IMR-90 (cell line): ENCODE results near the gene DIPK1A. TPM values are rescaled to one million over a fixed set of nuclear protein-coding genes. Genes with fewer than 3 reads are reported as not detected.

Experiments
- ATAC-seq: fragments of 200-7000 bp; cut with Tn5 transposase; 2 replicates; pipeline ENCODE4 v1.9.1; 2020; ENCODE audit warnings: low read depth, mild to moderate bottlenecking, moderate library complexity
- BruUV-seq: library from RNA; stranded (reverse); fragments of 400-500 nt; replicated peaks from 2 replicates; lab custom pipeline; 2021; lab: Mats Ljungman, UMichigan
- CTCF ChIA-PET: fragments of 300-600 bp; formaldehyde crosslinking; extraction: SDS; loops from one replicate; lab custom pipeline; 2021; ENCODE audit warnings: antibody characterized with exemption; lab: Yijun Ruan, JAX
- POLR2A ChIA-PET: fragments of 300-600 bp; sonication (Branson Sonifier 250); formaldehyde crosslinking; loops from one replicate; lab custom pipeline; 2022; ENCODE audit warnings: antibody characterized with exemption; ENCODE audit not compliant: unreplicated experiment; lab: Charles Lee
- DNase-seq: peaks from one replicate; pipeline ENCODE4 v3.0.0; 2013
- H2AFZ ChIP-seq: replicated peaks from 2 replicates; pipeline ENCODE3; 2013; ENCODE audit warnings: low read length, mild to moderate bottlenecking; ENCODE audit not compliant: poor library complexity
- H2AK5ac ChIP-seq: 2 replicates; pipeline ENCODE4 v1.6.1; 2013; ENCODE audit warnings: low read depth, low read length, inconsistent platforms
- H2AK9ac ChIP-seq: replicated peaks from 2 replicates; pipeline ENCODE3; 2013; ENCODE audit warnings: mild to moderate bottlenecking, low read depth, low read length, moderate library complexity; ENCODE audit not compliant: poor library complexity
- H2BK120ac ChIP-seq: 2 replicates; pipeline ENCODE4 v1.6.1; 2013; ENCODE audit warnings: low read depth, low read length, inconsistent platforms
- H2BK15ac ChIP-seq: 3 replicates; pipeline ENCODE4 v1.6.1; 2013; ENCODE audit warnings: low read depth, low read length, inconsistent platforms
- H2BK20ac ChIP-seq: 2 replicates; pipeline ENCODE4 v1.6.1; 2013; ENCODE audit warnings: low read depth, mild to moderate bottlenecking, inconsistent platforms, low read length, moderate library complexity
- H2BK5ac ChIP-seq: 2 replicates; pipeline ENCODE4 v1.6.1; 2013; ENCODE audit warnings: mild to moderate bottlenecking, low read depth, low read length, inconsistent platforms; ENCODE audit not compliant: poor library complexity, severe bottlenecking
- H3K14ac ChIP-seq: replicated peaks from 2 replicates; pipeline ENCODE4 v1.6.1; 2013; ENCODE audit warnings: low read depth, low read length, inconsistent platforms
- H3K18ac ChIP-seq: 2 replicates; pipeline ENCODE4 v1.6.1; 2013; ENCODE audit warnings: low read depth, low read length, control low read depth
- H3K23ac ChIP-seq: 2 replicates; pipeline ENCODE4 v1.6.1; 2013; ENCODE audit warnings: low read depth, low read length, inconsistent platforms
- H3K27ac ChIP-seq: 2 replicates; pipeline ENCODE4 v1.5.1; 2013; ENCODE audit warnings: mild to moderate bottlenecking, control low read depth, low read length; ENCODE audit not compliant: insufficient read depth
- H3K27me3 ChIP-seq: 2 replicates; pipeline ENCODE4 v1.6.1; 2013; ENCODE audit warnings: low read length; ENCODE audit not compliant: control insufficient read depth, insufficient read depth
- H3K36me3 ChIP-seq: 2 replicates; pipeline ENCODE4 v1.6.1; 2013; ENCODE audit warnings: low read length, mixed read lengths; ENCODE audit not compliant: control insufficient read depth, insufficient read depth
- H3K4ac ChIP-seq: 2 replicates; pipeline ENCODE4 v1.6.1; 2013; ENCODE audit warnings: low read depth, low read length, inconsistent platforms
- H3K4me1 ChIP-seq: 2 replicates; pipeline ENCODE4 v1.6.1; 2013; ENCODE audit warnings: low read length, mixed read lengths; ENCODE audit not compliant: control insufficient read depth, insufficient read depth
- H3K4me2 ChIP-seq: 2 replicates; pipeline ENCODE4 v1.6.1; 2013; ENCODE audit warnings: low read depth, mild to moderate bottlenecking, control low read depth, low read length, moderate library complexity
- H3K4me3 ChIP-seq: 2 replicates; pipeline ENCODE4 v1.5.1; 2013; ENCODE audit warnings: low read depth, mild to moderate bottlenecking, control low read depth, low read length, moderate library complexity; ENCODE audit not compliant: insufficient read depth
- H3K56ac ChIP-seq: 2 replicates; pipeline ENCODE4 v1.6.1; 2013; ENCODE audit warnings: low read length, inconsistent platforms; ENCODE audit not compliant: insufficient read depth; ENCODE audit errors: extremely low read depth
- H3K79me1 ChIP-seq, 2 experiments: 2 replicates each; pipeline ENCODE4 v1.6.1; 2013; ENCODE audit warnings: low read length in 2 of 2, inconsistent platforms in 1 of 2, low read depth in 1 of 2
- H3K9ac ChIP-seq: 2 replicates; pipeline ENCODE4 v1.6.1; 2013; ENCODE audit warnings: low read depth, low read length, control low read depth
- H3K9me1 ChIP-seq: 2 replicates; pipeline ENCODE4 v1.6.1; 2013; ENCODE audit warnings: low read length, inconsistent platforms; ENCODE audit not compliant: insufficient read depth
- H3K9me3 ChIP-seq: 2 replicates; pipeline ENCODE4 v1.6.1; 2013; ENCODE audit warnings: low read length; ENCODE audit not compliant: control insufficient read depth, insufficient read depth
- H4K20me1 ChIP-seq: 2 replicates; pipeline ENCODE4 v1.6.1; 2013; ENCODE audit warnings: low read length, inconsistent platforms; ENCODE audit not compliant: insufficient read depth
- H4K5ac ChIP-seq: 2 replicates; pipeline ENCODE4 v1.6.1; 2013; ENCODE audit warnings: mild to moderate bottlenecking, low read depth, low read length, control low read depth
- H4K8ac ChIP-seq, 2 experiments: 2 replicates each; pipeline ENCODE4 v1.6.1; 2013; ENCODE audit warnings: low read depth in 2 of 2, low read length in 2 of 2, control low read depth in 1 of 2, inconsistent platforms in 1 of 2
- H4K91ac ChIP-seq: 2 replicates; pipeline ENCODE4 v1.6.1; 2013; ENCODE audit warnings: low read depth, low read length, inconsistent platforms; ENCODE audit not compliant: insufficient read depth
- BHLHE40 ChIP-seq: fragments of 150-350 bp; IDR thresholded peaks from 2 replicates; pipeline ENCODE4 v1.6.1; 2016; ENCODE audit warnings: mild to moderate bottlenecking, low read depth, low read length
- CEBPB ChIP-seq: IDR thresholded peaks from 2 replicates; pipeline ENCODE4 v1.6.1; 2012; ENCODE audit warnings: low read depth, low read length, improper control_type of control experiment
- CHD1 ChIP-seq: IDR thresholded peaks from 2 replicates; pipeline ENCODE4 v1.6.1; 2012; ENCODE audit warnings: low read depth, low read length, improper control_type of control experiment
- CTCF ChIP-seq: conservative IDR thresholded peaks from 2 replicates; pipeline ENCODE4 v1.5.1; 2012; ENCODE audit warnings: mild to moderate bottlenecking, low read depth, low read length, improper control_type of control experiment
- FOS ChIP-seq: fragments of 150-350 bp; IDR thresholded peaks from 2 replicates; pipeline ENCODE4 v1.6.1; 2016; ENCODE audit warnings: low read depth, low read length
- MAFK ChIP-seq: IDR thresholded peaks from 2 replicates; pipeline ENCODE4 v1.6.1; 2012; ENCODE audit warnings: low read depth, low read length, improper control_type of control experiment
- MAZ ChIP-seq: IDR thresholded peaks from 2 replicates; pipeline ENCODE4 v1.6.1; 2012; ENCODE audit warnings: low read depth, mild to moderate bottlenecking, low read length, improper control_type of control experiment, moderate library complexity, borderline replicate concordance
- MXI1 ChIP-seq: IDR thresholded peaks from 2 replicates; pipeline ENCODE4 v1.6.1; 2012; ENCODE audit warnings: low read depth, mild to moderate bottlenecking, low read length, moderate library complexity, borderline replicate concordance
- NFE2L2 ChIP-seq: fragments of 150-350 bp; IDR thresholded peaks from 2 replicates; pipeline ENCODE4 v1.6.1; 2016; ENCODE audit warnings: low read depth, mild to moderate bottlenecking, low read length
- POLR2A ChIP-seq: IDR thresholded peaks from 2 replicates; pipeline ENCODE4 v1.6.1; 2012; ENCODE audit warnings: mild to moderate bottlenecking, low read depth, low read length
- RAD21 ChIP-seq: IDR thresholded peaks from 2 replicates; pipeline ENCODE4 v1.6.1; 2012; ENCODE audit warnings: low read length, improper control_type of control experiment
- RCOR1 ChIP-seq: IDR thresholded peaks from 2 replicates; pipeline ENCODE4 v1.6.1; 2012; ENCODE audit warnings: mild to moderate bottlenecking, low read length, improper control_type of control experiment; ENCODE audit not compliant: insufficient replicate concordance
- RFX5 ChIP-seq: IDR thresholded peaks from 2 replicates; pipeline ENCODE4 v1.8.0; 2012; ENCODE audit warnings: low read depth, mild to moderate bottlenecking, low read length, moderate library complexity
- SMC3 ChIP-seq: fragments of 150-350 bp; IDR thresholded peaks from 2 replicates; pipeline ENCODE4 v1.6.1; 2016; ENCODE audit warnings: low read depth, mild to moderate bottlenecking, antibody characterized with exemption, low read length, moderate library complexity
- USF2 ChIP-seq: fragments of 150-350 bp; IDR thresholded peaks from 2 replicates; pipeline ENCODE4 v1.6.1; 2017; ENCODE audit warnings: mild to moderate bottlenecking, antibody characterized with exemption, low read length, low read depth
- WGBS, 2 experiments: methylation state at CpG; one replicate each; pipeline versions ENCODE4 v1.1.5 to v1.1.7; 2013; ENCODE audit warnings: missing lambda C conversion rate in 2 of 2; ENCODE audit not compliant: insufficient read length in 1 of 2; ENCODE audit errors: extremely low coverage in 2 of 2; 5-methylcytosine and 5-hydroxymethylcytosine counted together
- dilution Hi-C: fragments of 300-500 bp; cut with HindIII; formaldehyde crosslinking; loops from one replicate; pipeline ENCODE4 v1.14.3; 2018; ENCODE audit warnings: low sequenced_read_pairs; ENCODE audit not compliant: unreplicated experiment
- in situ Hi-C: fragments of 300-500 bp; cut with MboI; formaldehyde crosslinking; loops from 3 replicates; pipeline ENCODE4 v1.14.3; 2019; ENCODE audit warnings: low sequenced_read_pairs, inconsistent platforms, mixed read lengths
- intact Hi-C: fragments of 100-400 bp; cut with micrococcal nuclease; formaldehyde crosslinking; loops from 2 replicates; pipeline ENCODE4 v1.10.0; 2022
- polyA plus RNA-seq, 3 experiments: library from polyadenylated mRNA; depleted of rRNA; stranded (reverse); fragments of >200 nt; gene quantifications; 2 replicates each; pipeline ENCODE4 v1.2.3, GENCODE V29; 2012; ENCODE audit warnings: low replicate concordance in 1 of 3
- total RNA-seq: library from RNA; depleted of rRNA; stranded (reverse); fragments of >200 nt; gene quantifications from 2 replicates; pipeline ENCODE4 v1.2.3, GENCODE V29; 2012
- TF ChIP-seq, protein P1 (sequence below): fragments of 150-350 bp; IDR thresholded peaks from 2 replicates; pipeline ENCODE4 v1.6.1; 2016; ENCODE audit warnings: low read depth, mild to moderate bottlenecking, low read length, moderate library complexity, borderline replicate concordance

Gene DIPK1A
- total and polyA plus RNA-seq, 2 of the 4 experiments (the other 2 are of a cell fraction): 4.7 to 5.7 TPM

DNA sequence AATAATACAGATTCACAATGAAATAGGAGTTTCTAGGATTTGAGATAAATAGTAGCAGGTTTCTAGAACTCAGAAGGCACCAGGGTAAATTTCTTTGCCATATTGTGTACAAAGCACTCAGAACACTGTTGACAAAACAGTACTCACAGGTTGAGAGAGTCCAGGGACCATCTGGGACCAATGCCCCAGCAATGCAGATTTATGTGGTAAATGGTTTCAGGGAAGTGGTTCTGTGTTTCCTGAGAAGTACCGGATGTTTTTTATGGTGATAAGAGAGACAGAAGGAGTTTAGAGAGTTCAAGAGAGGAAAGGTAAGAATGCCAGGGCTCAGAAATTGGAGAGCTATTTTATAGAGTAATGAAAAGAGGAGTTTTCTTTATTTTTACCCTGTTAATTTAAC is 29.6 kb upstream of the DIPK1A start:
- H3K9ac ChIP-seq: no peak overlapping the region
- no peaks in the 10 kb centered on the region for H4K20me1 ChIP-seq
- H3K36me3 ChIP-seq: no peaks in the 10 kb centered on the region
- no peak overlapping the region for H3K4me3 ChIP-seq
- DNase-seq (no peak), ATAC-seq (no peak)
- ChIA-PET CTCF (interaction anchor here (1.4 kb wide), 1 partner anchor 31 kb away, joined by 6 read pairs; no protein-coding TSS in a partner anchor), POLR2A (no interaction called here)
- H3K9me3 ChIP-seq: no peaks in the 10 kb centered on the region
- H3K4ac ChIP-seq: no peak overlapping the region
- H3K4me1 ChIP-seq: no peaks in the 10 kb centered on the region
- H3K4me2 ChIP-seq: no peak overlapping the region
- H3K23ac ChIP-seq: no peak overlapping the region
- no peaks in the 10 kb centered on the region for H3K79me1 ChIP-seq
- H3K27ac ChIP-seq: no peak overlapping the region
- H3K56ac ChIP-seq: no peak overlapping the region
- no peak overlapping the region for H3K14ac ChIP-seq
- H3K27me3 ChIP-seq: no peaks in the 10 kb centered on the region; the same call in 1 of the 2 replicates
- H2AK5ac ChIP-seq: no peak overlapping the region
- H4K91ac ChIP-seq: no peak overlapping the region
- in situ Hi-C loops (no loop called here), dilution Hi-C loops (no loop called here), intact Hi-C loops (no loop called here)
- no peak overlapping the region for H4K8ac ChIP-seq
- no peak overlapping the region for H4K5ac ChIP-seq
- no peak overlapping the region for H2BK120ac ChIP-seq
- WGBS, 2 experiments: no CpG with 5 or more reads among the region's 1 CpG
- H3K9me1 ChIP-seq: no peaks in the 10 kb centered on the region
- H3K18ac ChIP-seq: no peak overlapping the region
- no peak overlapping the region for H2BK5ac ChIP-seq
- no peak overlapping the region for H2BK15ac ChIP-seq
- TF ChIP-seq, protein P1, sequence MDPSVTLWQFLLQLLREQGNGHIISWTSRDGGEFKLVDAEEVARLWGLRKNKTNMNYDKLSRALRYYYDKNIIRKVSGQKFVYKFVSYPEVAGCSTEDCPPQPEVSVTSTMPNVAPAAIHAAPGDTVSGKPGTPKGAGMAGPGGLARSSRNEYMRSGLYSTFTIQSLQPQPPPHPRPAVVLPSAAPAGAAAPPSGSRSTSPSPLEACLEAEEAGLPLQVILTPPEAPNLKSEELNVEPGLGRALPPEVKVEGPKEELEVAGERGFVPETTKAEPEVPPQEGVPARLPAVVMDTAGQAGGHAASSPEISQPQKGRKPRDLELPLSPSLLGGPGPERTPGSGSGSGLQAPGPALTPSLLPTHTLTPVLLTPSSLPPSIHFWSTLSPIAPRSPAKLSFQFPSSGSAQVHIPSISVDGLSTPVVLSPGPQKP: no peak
- TF ChIP-seq CTCF (no peak), POLR2A (no peak), CHD1 (no peak), RAD21 (no peak), SMC3 (no peak), MXI1 (no peak), NFE2L2 (no peak), RCOR1 (no peak), USF2 (no peak), FOS (no peak), MAZ (no peak), MAFK (no peak), CEBPB (no peak), RFX5 (no peak), BHLHE40 (no peak)
- no peak overlapping the region for H2BK20ac ChIP-seq
- no peak overlapping the region for H2AK9ac ChIP-seq
- BruUV-seq: no TSS peak
- H2AFZ ChIP-seq: no peak overlapping the region
